ENCODE results near the gene OR4D6.
"Not testable (repeated sequence)": the region's sequence is repeated elsewhere in the genome, so short reads cannot be mapped to it uniquely, and the experiment has no call there.

Gene OR4D6

DNA sequence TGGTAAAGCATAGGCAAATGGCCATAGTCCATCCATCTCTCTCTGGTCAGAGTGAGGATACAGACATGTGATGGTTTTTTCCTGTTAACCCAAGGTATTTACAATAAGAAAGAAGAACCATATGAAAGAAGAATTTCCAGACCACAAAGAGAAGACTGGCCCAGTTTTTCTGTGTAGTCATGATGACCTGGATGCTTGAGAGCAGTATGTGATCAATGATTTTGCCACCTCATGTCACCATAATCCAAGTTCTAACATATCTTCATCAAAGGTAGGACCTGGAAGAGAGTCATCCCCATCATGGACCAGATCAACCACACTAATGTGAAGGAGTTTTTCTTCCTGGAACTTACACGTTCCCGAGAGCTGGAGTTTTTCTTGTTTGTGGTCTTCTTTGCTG is at the start of gene OR4D6:
Gene OR4D6 (plus strand): TSS at position 301 of the 400 bp plus-strand sequence. CDS start 0 bp downstream, at position 301.
- no peak for DNase-seq

- DNase-seq: no peak
These were observed 43.1 kb upstream of the OR4D6 start for GRCh38 chr11:59413646-59414045.

- no peak for DNase-seq
These were observed 41.6 kb upstream of the OR4D6 start for GRCh38 chr11:59415111-59415510.

- DNase-seq: no peak
These were observed 40.1 kb upstream of the OR4D6 start for GRCh38 chr11:59416613-59417012.

- no peak for DNase-seq
These were observed 39.7 kb upstream of the OR4D6 start for GRCh38 chr11:59417023-59417422.

DNA sequence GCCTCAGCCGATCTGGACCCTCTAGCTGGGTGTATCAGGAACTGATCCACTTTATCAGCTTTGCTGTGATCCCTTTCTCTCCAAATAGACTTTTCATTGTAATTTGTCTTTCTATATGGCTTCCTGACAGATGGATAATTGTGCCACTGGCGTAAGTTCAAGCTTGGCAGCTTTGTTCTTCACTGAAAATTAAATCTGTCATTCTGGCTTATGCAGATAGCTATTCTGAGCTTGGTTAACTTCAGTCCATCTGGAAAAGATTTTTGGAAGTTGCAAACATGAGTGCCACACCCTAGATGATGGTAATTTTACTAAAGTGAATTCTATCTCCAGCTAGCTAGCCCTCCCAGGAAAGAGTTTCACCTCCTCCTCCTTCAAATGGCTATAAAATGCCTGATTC is 38.6 kb upstream of the OR4D6 start:
- DNase-seq: no peak

GRCh38 chr11:59423835-59424234 is 32.9 kb upstream of the OR4D6 start:
- no peak for DNase-seq

DNA sequence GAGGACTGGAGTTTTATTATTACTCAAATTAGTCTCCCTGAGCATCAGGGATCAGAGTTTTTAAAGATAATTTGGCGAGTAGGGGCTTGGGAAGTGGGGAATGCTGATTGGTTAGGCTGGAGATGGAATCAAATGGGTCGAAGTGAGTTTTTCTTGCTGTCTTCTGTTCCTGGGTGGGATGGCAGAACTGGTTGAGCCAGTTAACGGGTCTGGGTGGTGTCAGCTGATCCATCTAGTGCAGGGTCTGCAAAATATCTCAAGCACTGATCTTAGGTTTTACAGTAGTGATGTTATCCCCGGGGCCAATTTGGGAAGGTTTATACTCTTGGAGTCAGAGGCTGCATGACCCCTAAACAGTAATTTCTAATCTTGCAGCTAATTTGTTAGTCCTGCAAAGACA is 31.6 kb upstream of the OR4D6 start:
- DNase-seq: no peak

- DNase-seq: no peak
These were observed 30.2 kb upstream of the OR4D6 start, which contains the start of gene OR5A2 for GRCh38 chr11:59426361-59427067. Gene OR5A2 (minus strand): TSS chr11:59426413. CDS start chr11:59422953, 3,460 bp downstream.

DNA sequence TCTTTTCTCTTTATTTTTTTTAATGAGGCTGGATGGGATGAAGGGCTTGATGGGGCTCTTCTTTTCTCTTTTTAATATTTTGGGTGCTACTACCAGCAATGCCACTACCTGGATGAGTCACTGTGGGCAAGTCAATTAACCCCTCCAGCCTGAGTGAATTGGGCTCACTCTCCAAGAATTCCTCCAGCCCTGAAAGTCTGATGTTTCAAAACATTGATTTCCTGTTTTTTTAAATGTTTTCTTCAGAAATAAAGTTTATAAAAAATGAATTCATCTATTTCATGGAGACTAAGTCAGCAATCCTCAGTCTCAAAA is 29.7 kb upstream of the OR4D6 start:
- DNase-seq: no peak

- peak; percentile 1 to 3 for DNase-seq
These were observed 26.7 kb upstream of the OR4D6 start for GRCh38 chr11:59429924-59430516.

- no peak for DNase-seq
These were observed 20.6 kb upstream of the OR4D6 start, which contains the start of gene OR5A1 for GRCh38 chr11:59436169-59436568. Gene OR5A1 (plus strand): TSS chr11:59436469. CDS start chr11:59443169, 6,700 bp downstream.

DNA sequence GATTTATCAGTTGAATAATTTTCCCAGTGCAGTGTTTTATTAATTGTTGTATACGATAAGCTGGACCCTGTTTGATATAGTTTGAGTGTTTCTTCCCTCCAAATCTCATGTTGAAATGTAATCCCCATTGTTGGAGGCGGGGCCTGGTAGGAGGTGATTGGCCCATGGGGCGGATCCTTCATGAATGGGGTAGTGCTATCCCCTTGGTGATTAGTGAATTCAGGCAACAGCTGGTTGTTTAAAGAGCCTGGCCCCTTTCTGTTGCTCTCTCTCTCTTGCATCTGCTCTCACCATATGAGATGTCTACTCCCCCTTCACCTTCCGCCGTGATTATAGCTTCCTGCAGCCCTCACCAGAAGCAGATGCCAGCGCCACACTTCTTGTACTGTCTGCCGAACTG is 19.0 kb upstream of the OR4D6 start:
- no peak for DNase-seq

DNA sequence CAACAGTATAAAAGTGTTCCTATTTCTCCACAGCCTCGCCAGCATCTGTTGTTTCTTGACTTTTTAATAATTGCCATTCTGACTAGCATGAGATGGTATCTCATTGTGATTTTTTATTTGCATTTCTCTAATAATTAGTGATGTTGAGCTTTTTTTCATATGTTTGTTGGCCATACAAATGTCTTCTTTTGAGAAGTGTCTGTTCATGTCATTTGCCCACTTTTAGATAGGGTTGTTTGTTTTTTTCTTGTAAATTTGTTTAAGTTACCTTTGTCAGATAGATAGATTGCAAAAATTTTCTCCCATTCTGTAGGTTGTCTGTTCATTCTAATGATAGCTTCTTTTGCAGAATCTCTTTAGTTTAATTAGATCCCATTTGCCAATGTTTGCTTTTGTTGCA is 11.1 kb upstream of the OR4D6 start:
- not testable (repeated sequence) for DNase-seq

GRCh38 chr11:59448484-59448883 is 8.3 kb upstream of the OR4D6 start:
- DNase-seq: no peak

DNA sequence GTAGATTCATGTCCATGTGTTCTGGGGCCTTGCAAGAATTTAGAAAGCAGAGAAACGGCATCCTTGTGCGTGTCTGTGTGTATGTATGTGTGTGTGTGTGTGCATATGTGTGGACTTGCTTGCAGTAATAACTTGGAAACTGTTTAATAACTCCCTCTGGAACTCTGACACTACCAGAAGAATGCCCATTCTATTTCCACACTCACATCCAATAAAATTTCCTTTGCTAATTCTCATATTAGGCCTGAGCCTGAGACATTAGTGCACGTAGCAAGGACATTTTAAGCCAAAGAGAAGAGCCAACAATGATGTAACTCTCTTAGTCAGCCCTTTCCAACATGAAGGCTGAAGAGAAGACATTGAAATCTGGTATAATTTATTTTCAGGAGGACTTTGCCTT is 3.2 kb downstream of the OR4D6 start:
- DNase-seq: no peak

DNA sequence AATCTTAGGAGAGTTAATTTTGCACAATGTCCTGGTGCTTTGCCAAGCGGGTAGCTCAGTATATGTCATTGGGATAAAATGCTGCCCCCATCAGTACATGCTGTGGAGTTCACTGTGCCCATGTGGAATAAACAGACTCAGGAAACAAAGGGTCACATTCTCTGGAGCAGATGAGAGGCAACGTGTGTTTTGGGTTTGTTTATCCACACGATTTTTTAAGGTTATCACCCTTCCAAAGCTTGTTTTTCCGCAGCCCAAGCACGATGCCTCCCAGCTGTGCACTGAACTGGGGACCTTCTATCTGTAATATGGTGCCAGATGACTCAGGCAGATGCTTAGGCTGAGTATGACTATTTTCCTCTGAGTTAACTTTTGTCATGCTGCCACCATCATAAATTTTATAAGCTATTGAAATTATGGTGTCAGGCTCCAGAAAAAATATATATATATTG is 6.5 kb downstream of the OR4D6 start:
- no peak for DNase-seq

GRCh38 chr11:59473015-59473414 is 16.3 kb downstream of the OR4D6 start, which contains the start of gene OR4D10:
Gene OR4D10 (plus strand): TSS chr11:59473315. CDS start chr11:59477430, 4,115 bp downstream.
- no peak for DNase-seq

DNA sequence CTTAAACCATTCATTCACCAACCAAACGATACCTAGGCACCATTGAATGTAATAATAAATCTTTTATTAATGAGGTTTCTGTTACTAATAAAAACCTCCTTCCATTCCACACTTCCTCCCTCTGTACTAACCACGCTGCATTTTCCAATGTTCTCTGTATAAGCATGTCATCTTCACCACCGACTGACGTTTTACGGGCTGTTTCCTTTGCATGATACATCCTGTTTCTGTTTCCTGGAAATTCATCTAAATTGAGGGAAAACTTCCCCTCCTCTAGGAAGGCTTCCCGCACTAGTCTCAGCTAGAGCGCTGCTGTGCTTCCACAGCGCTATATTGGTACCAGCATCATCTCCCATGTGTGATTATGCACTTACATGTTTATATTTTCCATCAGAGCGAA is 18.4 kb downstream of the OR4D6 start:
- DNase-seq: no peak

GRCh38 chr11:59479906-59480305 is 23.1 kb downstream of the OR4D6 start:
- no peak for DNase-seq

GRCh38 chr11:59480359-59480758 is 23.6 kb downstream of the OR4D6 start:
- DNase-seq: no peak

DNA sequence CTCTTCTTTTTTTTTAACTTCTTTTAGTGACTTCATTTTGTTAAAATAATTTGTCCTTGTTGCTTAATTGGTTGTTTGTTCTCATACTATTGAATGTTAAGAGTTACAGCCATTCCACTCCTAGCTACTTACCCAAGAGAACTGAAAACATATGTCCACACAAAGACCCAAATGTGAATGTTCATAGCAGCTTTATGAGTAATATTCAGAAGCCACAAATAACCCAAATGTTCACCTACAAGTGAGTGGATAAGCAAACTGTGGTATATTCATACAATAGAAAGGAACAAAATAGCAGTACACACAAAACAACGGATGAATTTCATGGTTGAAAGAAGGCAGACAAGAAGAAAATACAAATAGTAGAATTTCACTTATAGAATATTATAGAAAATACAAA is 45.2 kb downstream of the OR4D6 start:
- DNase-seq: no peak

GRCh38 chr11:59503276-59503675 is 46.5 kb downstream of the OR4D6 start, which contains the start of gene OR4D11:
Gene OR4D11 (plus strand): TSS chr11:59503576. CDS start chr11:59503576, 0 bp downstream.
- no peak for DNase-seq
